Choroid plexus epithelial cell (primary cell): ENCODE data around the gene PAK6.

ENCODE experiments used
- DNase-seq: peaks from one replicate; pipeline ENCODE4 v3.0.0-alpha.2; 2010; ENCODE audit warnings: low read depth
- H3K4me3 ChIP-seq: 2 replicates; pipeline ENCODE4 v1.5.1; 2011; ENCODE audit warnings: low read depth, mild to moderate bottlenecking, control low read depth, low read length, moderate library complexity
- CTCF ChIP-seq: conservative IDR thresholded peaks from 2 replicates; pipeline ENCODE4 v1.5.1; 2011; ENCODE audit warnings: low read depth, mild to moderate bottlenecking, control low read depth, inconsistent platforms, low read length, moderate library complexity

Gene PAK6

GRCh38 chr15:40276927-40277326 lies 38.1 kb downstream of the PAK6 start:
- no peak overlapping the region for H3K4me3 ChIP-seq
- no peak for DNase-seq
- no peak for TF ChIP-seq CTCF

GRCh38 chr15:40277471-40277870 lies 38.6 kb downstream of the PAK6 start:
- H3K4me3 ChIP-seq: no peak overlapping the region
- TF ChIP-seq CTCF: no peak
- DNase-seq: no peak

- no peak for TF ChIP-seq CTCF
- no peak for DNase-seq
- H3K4me3 ChIP-seq: no peak overlapping the region
These were observed 39.2 kb downstream of the PAK6 start for GRCh38 chr15:40278026-40278425.

- TF ChIP-seq CTCF: peak; percentile 97
- H3K4me3 ChIP-seq: no peak overlapping the region
- DNase-seq: peak; percentile 54
These were observed 40.7 kb downstream of the PAK6 start for GRCh38 chr15:40279437-40280141.

- DNase-seq: no peak
- TF ChIP-seq CTCF: no peak
- no peak overlapping the region for H3K4me3 ChIP-seq
These were observed 41.6 kb downstream of the PAK6 start for GRCh38 chr15:40280260-40281056.

GRCh38 chr15:40281057-40281800 lies 42.4 kb downstream of the PAK6 start:
- no peak overlapping the region for H3K4me3 ChIP-seq

More at GRCh38 chr15:40281057-40281800, 42.4 kb downstream of the PAK6 start:
- no peak for TF ChIP-seq CTCF
- DNase-seq: no peak
